ENCODE results near the gene COL2A1.

Gene COL2A1

GRCh38 chr12:48015954-48016353, 11.7 kb upstream of the COL2A1 start:
- in situ Hi-C loops (cut with MboI; ENCODE audit: low sequenced_read_pairs, unreplicated experiment) = no loop called here
- no peak for TF ChIP-seq CTCF (IDR thresholded peaks at IDR 0.05; ENCODE audit: borderline replicate concordance, control extremely low read depth, extremely low read depth, insufficient read depth, missing control alignments)
- DNase-seq (ENCODE audit: low spot score) = no peak

- TF ChIP-seq CTCF (IDR thresholded peaks at IDR 0.05; ENCODE audit: borderline replicate concordance, control extremely low read depth, extremely low read depth, insufficient read depth, missing control alignments) = no peak
- no peak for DNase-seq (ENCODE audit: low spot score)
- in situ Hi-C loops (cut with MboI; ENCODE audit: low sequenced_read_pairs, unreplicated experiment) = no loop called here
These were observed 10.9 kb upstream of the COL2A1 start for GRCh38 chr12:48015129-48015528.

- DNase-seq (ENCODE audit: low spot score) = no peak
- TF ChIP-seq CTCF (IDR thresholded peaks at IDR 0.05; ENCODE audit: borderline replicate concordance, control extremely low read depth, extremely low read depth, insufficient read depth, missing control alignments) = no peak
- in situ Hi-C loops (cut with MboI; ENCODE audit: low sequenced_read_pairs, unreplicated experiment) = no loop called here
These were observed 9.0 kb upstream of the COL2A1 start for GRCh38 chr12:48013287-48013686.

- in situ Hi-C loops (cut with MboI; ENCODE audit: low sequenced_read_pairs, unreplicated experiment) = no loop called here
- no peak for TF ChIP-seq CTCF (IDR thresholded peaks at IDR 0.05; ENCODE audit: borderline replicate concordance, control extremely low read depth, extremely low read depth, insufficient read depth, missing control alignments)
- DNase-seq (ENCODE audit: low spot score) = no peak
These were observed 7.8 kb upstream of the COL2A1 start for GRCh38 chr12:48012070-48012469.

GRCh38 chr12:48010366-48010970, 6.2 kb upstream of the COL2A1 start:
- in situ Hi-C loops (cut with MboI; ENCODE audit: low sequenced_read_pairs, unreplicated experiment) = no loop called here
- no peak for TF ChIP-seq CTCF (IDR thresholded peaks at IDR 0.05; ENCODE audit: borderline replicate concordance, control extremely low read depth, extremely low read depth, insufficient read depth, missing control alignments)
- DNase-seq (ENCODE audit: low spot score) = no peak

GRCh38 chr12:48009471-48009870, 5.2 kb upstream of the COL2A1 start:
- TF ChIP-seq CTCF (IDR thresholded peaks at IDR 0.05; ENCODE audit: borderline replicate concordance, control extremely low read depth, extremely low read depth, insufficient read depth, missing control alignments) = no peak
- no peak for DNase-seq (ENCODE audit: low spot score)

More at GRCh38 chr12:48009471-48009870, 5.2 kb upstream of the COL2A1 start:
- in situ Hi-C loops (cut with MboI; ENCODE audit: low sequenced_read_pairs, unreplicated experiment) = no loop called here

Data from GM13976 (cell line).